EL (cell line): ENCODE results near the gene RPH3AL.
"Not testable (repeated sequence)": the region's sequence is repeated elsewhere in the genome, so short reads cannot be mapped to it uniquely, and the experiment has no call there.

Source experiments
- DNase-seq: peaks from one replicate; pipeline ENCODE4 v3.0.0-alpha.2; 2016

The RPH3AL gene

DNA sequence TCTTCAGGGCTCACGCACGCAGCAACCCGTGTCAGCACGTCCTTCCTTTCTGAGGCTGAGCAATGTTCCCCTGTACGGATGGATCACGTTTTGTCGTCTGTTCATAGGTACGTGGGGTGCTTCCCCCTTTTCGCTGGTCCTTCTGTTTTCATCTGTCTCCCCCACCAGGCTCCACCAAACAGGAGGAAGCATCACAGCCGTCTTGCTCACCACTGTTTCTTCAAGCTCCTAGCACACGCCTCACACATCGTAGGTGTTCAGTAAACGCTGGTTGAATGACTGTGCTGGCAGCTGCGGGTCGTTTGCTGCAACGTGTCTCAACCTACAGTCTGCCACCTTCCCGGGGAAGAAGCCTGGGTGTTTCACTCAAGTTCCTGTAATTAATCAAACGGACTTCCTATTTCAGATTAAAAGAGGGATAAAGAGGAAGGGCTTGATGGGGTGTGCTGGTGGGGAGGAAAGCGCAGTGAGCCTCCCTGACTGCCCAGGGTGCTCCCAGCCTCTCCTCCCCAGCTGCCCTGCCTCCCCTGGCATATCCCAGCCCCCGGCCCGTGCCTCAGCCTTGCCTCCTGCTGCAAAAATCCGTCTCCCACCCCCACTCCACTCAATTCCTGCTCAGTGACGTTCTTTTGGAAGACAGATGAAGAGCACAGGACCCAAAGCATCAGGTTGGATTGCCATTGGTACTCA, 94.4 kb downstream of the RPH3AL start:
- DNase-seq = no peak

DNA sequence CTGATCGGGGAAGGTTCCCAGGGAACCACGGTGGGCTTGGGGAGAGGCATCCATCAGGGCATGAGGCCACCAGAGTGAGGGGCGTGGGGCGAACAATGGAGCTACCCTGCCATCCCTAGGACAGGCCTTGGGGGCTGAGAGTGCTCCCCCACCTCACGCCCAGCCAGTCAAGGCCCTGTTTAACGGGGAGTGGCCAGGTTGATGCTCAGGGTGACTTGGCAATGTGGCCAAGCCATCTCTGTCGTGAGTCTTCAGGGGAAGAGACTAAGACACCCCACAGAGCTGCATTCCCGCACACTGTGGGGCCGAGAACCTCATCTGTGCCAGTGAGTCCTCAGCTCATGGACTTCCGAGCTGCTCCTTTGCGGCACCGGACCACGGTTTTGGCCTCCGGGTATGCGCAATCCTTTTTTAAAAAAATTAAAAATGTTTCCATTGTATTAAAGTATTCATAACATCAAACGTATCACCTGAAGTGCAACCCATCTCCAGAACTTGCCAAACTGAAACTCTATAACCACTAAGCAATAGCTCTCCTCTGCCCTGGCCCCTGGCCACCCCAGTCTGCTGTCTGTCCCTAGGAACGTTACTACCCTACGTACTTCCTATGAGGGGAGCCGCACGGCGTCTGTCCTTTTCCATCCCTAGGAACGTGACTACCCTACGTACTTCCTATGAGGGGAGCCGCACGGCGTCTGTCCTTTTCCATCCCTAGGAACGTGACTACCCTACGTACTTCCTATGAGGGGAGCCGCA, 99.3 kb downstream of the RPH3AL start:
- DNase-seq = no peak

DNA sequence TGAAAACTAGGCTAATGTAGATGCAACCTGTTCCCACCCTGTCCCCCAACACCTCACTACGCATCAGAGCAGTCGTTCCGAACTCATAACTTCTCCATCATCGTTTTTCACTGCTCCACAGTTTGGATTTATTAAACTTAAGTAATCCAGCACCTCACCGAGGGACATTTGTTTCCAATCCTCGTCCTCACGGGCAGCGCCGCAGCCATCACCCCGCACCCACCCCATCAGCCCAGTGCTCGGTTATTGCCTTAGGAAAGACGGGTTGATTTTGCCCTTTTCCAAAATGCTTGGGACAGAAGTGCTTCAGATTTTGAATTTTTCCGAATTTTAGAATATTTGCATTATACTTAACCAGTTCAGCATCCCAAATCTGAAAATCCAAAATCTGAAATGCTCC, 100.2 kb downstream of the RPH3AL start:
- no peak for DNase-seq

DNA sequence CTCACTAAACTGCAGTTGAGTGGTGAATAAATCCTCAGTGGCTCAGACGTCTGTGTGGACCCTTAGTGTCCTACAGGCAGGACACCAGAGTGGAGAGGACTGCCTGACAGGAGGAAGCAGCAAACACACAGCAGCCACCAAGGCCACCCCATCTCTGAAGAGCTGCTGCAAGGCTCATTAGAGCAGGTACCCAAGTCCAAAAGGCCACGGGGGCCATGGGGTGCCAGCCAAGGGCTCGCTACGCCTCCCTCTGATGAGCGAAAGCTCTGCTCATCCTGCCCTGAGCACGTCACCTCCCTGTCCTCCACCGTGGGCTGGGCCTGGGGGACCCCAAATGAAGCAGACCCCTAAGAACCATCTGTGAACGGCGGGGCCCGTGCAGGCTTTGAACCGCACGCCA, 101.1 kb downstream of the RPH3AL start:
- DNase-seq = no peak

DNA sequence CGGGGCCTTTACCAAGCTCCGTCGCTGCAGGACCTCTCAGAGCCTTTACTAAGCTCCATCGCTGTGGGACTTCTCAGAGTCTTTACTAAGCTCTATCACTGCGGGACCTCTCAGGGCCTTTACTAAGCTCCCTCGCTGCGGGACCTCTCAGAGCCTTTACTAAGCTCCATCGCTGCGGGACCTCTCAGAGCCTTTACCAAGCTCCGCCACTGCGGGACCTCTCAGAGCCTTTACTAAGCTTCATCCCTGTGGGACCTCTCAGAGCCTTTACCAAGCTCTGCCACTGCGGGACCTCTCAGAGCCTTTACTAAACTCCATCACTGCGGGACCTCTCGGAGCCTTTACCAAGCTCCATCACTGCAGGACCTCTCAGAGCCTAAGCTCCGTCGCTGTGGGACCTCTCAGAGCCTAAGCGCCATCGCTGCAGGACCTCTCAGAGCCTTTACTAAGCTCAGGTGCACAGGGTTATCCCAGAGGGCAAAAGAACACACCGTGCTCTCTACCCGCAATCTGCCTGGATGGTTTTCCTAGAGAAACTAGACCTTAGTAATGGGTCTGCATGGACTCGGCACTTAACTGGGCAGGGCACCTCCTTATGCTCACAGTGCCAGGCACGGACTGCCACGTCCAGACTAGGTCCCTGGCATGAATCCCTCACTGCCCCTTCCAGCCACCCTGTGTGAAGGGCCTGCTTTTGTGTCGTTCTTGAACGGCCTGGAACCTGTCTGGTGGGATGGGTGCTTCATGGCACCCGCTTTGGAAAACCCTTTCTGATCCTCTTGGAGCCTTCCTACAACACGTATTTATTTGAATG, 101.9 kb downstream of the RPH3AL start:
- DNase-seq = no peak

DNA sequence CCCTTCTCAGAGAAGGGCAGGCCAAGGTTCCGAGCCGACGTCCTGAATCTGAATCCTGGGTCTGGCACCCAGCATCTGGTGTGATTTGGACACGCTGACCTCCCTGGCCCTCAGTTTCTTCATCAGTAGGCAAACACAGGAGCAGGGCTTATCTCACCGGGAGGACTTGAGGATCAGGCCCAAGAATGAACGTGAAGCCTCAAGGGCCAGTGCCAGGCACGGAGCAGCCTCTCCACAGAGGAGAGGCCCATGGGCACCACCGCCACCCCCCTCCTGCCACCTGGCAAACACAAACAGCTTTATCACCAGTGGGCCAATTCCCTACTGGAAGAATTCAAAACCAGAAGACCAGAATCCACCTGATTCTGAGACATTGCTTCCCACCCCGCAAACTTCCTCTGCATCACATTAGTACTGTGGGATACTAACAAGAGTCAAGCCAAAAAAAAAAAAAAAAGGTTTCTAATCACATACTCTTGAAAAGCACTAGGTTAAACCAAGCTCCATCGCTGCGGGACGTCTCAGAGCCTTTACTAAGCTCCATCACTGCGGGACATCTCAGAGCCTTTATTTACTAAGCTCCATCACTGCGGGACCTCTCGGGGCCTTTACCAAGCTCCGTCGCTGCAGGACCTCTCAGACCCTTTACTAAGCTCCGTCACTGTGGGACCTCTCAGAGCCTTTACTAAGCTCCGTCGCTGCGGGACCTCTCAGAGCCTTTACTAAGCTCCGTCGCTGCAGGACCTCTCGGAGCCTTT, 103.2 kb downstream of the RPH3AL start:
- no peak for DNase-seq

DNA sequence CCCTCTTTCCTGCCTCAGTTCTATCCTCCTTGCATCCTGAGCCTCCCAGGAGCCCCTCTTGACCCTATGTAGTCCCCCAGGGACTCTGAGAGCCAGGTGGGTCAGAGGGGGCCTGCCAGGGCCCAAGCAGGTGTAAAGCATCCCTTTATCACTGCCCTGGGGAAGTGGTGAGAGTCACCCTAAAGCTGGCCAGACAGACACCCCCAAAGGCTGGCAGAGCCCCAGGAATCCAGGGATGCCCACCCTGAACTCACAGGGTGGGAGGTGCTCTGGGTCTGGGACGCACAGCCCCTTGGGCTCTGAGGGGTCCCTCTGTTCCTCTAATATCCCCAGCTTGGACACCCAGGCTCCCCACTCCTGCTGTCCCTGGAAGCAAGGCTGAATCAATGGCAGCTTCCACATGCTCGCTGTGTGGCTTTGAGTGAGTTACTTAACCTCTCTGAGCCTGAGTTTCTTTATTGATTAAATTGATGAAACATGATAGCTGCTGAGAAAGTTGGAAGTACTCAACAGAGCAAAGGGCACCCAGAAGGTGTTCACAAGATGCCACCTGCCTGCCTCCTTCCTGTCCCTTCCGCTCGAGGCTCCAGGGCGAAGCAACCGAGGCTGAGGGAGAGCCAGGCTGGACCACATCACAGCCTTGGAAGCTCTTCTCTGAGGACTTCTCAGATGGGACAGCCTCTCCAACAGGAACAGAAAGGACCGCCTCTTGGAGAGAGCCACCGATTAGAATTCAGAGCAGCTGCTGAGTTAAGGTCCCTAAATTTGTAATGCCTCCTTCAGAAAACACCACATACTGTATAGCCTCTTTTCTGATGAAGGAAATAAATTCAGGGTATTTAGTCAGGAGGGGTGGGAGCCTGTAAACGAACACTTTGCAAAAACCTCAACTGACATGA, 104.0 kb downstream of the RPH3AL start:
- DNase-seq = no peak

DNA sequence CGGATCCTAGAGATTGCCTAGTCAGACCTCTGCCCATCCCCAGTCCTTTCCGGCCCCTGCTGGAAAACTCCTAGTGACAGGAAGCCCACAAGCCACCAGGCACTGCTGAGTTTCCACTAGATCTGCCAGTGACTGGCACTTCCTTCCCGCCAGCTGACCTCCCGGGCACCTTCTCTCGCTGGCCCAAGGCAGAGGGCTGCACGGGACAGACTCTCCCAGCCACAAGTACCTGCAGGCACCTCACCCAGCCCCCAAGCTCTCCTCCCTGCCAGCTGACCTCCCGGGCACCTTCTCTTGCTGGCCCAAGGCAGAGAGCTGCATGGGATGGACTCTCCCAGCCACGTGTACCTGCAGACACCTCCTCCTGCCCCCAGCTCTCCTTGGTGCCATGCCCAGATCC, 104.8 kb downstream of the RPH3AL start:
- no peak for DNase-seq

DNA sequence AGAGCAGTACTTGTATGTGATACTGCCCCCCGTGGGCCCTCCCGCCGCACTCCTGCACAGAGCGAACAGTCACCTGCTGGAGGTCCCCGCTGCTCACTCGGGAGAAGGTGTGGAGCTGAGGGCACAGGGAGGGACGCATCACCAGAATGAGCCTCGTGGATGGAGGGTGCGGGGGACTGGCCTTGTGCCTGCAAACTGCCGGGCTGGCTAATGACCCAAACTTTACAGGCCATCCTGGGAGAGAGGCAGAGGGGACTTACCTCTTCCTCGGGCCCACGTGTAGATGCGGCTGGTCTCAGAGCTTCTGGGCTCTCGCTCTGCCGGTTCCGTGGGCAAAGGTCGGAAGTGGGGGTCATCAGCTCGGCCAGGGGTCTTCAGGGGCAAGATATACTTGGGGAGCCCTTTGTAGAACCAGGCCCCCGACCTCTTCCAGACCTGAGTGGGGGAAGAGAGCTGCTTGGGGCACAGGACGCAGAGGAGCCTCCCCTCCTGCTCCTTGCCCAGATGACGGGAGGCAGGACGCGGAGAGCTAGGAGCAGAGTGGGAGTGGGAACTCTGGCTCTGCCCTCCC, 105.7 kb downstream of the RPH3AL start:
- no peak for DNase-seq

DNA sequence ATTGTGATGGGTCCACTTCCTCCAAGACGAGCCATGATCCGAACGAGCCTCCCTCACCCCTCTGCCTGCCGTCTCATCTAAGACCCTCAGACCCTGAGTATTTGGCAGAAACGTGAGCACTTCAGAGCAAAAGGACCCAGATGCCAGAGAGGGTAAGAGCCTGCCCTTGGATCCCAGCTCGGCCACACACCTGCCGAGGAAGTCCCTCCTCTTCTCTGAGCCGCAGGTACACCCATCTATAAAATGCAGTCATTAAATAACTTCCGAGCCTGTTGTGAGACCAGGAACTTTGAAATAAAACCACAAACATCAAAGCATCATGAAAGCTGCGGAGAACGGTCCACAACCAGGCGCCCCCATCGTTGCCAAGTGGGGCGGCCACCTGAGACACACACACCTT, 106.4 kb downstream of the RPH3AL start:
- no peak for DNase-seq

DNA sequence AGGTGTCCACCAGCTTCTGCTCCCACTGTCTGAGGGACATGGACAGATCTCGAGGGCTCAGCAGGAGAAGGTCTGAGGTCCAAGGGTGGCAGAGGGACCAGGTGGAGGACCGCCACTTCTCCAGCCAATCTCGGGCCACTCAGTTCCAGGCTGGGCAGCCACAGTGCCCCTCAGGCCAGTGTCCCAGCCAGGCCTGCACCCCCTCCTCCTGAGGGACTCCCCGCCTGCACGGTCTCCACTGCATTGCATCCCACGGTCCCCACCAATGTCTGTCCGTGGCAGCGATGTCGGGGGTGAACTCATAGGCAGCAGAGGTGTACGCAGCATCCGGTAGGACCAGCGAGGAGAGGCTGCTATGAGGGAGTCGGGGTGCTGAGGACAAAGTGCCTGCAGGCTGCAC, 107.0 kb downstream of the RPH3AL start:
- DNase-seq = no peak

DNA sequence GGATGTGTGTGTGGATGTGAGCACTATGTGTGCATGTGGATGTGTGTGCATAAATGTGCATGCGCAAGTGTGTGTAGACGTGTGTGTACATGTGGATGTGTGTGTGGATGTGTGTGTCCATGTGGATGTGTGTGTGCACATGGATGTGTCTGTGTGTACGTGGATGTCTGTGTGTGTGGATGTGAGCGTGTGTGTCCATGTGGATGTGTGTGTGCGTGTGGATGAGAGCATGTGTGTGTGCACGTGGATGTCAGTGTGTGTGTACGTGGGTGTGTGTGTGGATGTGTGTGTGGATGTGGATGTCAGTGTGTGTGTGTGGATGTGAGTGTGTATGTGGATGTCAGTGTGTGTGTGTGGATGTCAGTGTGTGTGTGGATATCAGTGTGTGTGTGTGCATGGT, 107.6 kb downstream of the RPH3AL start:
- no peak for DNase-seq

DNA sequence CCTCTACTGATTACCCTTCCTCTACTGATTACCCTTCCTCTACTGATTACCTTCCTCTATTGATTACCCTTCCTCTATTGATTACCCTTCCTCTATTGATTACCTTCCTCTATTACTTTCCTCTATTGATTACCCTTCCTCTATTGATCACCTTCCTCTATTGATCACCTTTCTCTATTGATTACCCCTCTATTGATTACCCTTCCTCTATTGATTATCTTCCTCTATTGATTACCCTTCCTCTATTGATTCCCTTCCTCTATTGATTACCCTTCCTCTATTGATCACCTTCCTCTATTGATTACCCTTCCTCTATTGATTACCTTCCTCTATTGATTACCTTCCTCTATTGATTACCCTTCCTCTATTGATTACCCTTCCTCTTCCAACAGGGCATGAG, 108.7 kb downstream of the RPH3AL start:
- not testable (repeated sequence) for DNase-seq

DNA sequence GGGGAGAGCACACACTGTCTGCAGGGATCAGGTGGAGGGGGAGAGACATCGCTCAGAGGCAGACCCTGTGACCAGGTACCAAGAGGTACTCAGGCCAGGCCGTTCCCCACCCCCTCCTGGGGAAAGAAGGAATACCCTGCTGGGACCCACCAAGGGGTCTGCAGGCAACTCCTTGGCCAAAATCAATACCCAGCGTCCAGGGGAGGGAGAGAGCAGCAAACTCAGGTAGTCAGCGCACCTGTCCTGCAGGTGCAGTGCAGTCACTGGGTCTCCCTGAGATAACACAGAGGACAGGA, 113.7 kb downstream of the RPH3AL start:
- DNase-seq = no peak

DNA sequence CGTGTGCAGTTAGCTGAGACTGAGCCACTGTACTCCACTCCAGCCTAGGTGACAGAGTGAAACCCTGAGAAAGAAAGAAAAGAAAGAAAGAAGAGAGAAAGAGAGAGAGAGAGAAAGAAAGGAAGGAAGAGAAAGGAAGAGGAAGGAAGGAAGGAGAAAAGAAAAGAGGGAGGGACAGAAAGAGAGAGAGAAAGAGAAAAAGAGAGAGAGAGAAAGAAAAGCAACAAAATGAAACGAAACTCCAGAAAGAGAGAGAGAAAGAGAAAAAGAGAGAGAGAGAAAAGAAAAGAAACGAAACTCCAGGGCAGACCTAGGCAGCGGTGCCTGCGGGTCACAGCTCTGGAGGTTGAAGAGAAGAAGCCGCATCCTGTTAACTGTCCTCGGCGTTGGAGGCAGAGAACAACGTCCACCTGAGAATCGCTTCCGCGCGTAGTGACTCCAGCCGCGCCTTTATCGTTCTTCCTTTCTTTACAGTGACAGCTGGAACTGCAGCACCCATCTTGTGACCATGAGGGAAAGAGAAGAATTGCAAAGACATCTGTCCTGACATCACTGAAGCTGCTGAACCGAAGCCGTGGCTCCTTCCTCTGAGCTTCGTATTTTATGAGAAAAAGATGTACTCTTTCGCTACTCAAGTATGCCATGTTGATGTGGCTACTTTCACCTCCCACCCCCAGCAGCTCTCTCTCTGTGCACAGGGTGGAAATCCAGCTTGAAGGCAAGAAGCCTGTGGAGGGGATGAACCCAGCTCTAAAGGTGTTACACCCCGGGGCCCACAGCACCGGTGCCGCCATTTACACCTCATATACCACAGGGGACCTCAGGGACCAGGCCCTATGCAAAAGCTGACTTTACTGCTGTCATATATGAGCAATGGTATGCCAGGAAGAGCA, 114.3 kb downstream of the RPH3AL start:
- no peak for DNase-seq

DNA sequence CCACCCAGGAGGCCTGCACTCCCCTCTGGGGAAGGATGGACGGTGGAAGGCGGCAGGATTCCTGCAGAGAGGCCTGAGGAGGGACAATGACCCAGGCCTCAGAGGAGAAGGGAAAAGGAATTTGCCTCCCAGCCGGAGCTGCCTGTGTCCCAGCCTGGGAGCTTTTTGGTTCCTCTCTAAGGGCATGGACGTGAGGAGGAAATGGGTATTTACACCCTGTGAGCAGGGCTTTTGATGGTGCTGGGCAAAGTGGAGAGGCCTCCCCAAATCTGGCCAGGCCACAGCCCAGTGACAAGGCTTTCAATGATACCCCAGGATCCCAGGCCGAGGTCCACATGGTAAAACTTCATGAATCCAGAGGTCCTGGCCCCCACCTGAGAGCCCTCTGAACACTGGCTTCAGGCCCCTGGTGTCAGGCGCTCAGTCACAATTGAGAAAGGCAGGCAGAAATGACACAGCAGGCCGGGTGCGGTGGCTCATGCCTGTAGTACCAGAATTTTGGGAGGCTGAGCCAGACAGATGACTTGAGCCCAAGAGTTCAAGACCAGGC, 115.1 kb downstream of the RPH3AL start:
- no peak for DNase-seq

DNA sequence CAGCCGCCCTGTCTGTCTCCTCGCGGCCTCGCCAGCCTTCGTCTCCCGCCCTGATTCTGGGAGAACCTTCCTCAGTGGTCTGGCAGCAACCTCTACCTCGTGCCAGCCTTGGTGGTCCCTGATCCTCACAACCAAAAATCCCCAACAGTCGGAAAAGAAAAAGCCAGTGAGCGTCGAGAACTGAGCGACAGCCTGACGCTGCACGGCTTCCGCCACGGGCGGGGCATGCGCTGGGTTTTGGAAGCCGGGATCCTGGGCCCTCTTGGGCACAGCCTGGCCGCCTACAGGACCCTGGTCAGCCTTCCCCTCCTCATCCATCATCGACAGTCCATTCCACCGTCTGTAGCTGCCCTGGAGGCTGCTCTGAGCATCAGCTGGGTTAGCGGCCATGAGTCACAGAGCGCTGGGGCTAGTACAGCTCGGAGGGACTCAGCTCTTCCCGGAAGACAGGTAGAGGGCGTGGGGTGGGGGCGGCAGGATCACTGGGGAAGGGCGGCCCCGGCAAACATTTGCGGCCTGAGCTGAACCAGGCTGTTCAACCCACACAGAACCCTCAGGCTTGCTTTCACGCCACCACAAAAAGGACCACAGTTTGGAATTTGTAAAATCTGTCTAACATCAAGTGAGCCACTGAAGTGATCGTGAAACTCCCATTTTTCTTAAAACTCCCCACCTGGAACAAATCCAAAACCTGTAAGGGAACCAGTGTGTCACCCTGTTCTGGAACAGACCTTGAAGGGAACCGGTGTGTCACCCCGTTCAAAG, 115.8 kb downstream of the RPH3AL start:
- DNase-seq = no peak

DNA sequence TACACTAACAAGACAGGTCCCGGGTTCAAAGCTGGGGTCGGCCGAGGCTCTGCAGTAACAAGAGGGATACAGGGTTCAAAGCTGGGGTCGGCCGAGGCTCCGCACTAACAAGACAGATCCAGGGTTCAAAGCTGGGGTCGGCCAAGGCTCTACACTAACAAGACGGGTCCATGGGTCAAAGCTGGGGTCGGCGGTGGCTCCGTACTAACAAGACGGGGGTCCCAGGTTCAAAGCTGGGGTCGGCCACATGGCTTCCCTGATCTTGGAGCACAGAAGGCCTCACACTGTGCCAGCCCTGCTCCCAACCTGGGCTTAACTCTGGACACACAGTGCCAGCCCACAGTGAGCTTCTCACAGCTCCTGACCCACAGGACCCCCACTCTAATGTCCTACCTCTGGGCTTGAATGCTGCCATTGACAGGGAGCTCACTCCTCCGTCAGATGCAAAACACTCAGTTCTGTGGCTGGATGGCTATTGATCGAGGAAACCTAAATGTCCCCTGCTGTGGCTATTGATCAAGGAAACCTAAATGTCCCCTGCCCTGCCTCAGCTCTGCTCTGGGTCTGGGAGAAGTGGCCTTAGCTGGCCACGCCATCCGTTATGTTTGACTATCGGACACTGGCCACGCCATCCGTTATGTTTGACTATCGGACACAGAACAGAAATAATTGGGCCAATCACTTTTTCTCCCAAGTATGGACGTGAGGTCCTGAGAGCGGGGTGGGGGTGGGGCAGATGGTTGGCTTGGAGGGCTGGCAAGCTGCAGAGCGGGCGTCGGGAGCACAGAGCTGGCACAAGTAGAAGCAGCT, 116.6 kb downstream of the RPH3AL start:
- DNase-seq = no peak
